GM06990 (cell line): ENCODE results near the gene AHCYL2.
"Not testable (repeated sequence)": the region's sequence is repeated elsewhere in the genome, so short reads cannot be mapped to it uniquely, and the experiment has no call there.

Experiments used
- DNase-seq: peaks from one replicate; pipeline ENCODE4 v3.0.0-alpha.2; 2011; ENCODE audit not compliant: insufficient read length; ENCODE audit errors: extremely low read depth
- H3K27me3 ChIP-seq: replicated peaks from 2 replicates; pipeline ENCODE4 v1.6.0; 2011; ENCODE audit warnings: low read length; ENCODE audit not compliant: control insufficient read depth, insufficient read depth
- H3K36me3 ChIP-seq: 2 replicates; pipeline ENCODE4 v1.5.1; 2011; ENCODE audit warnings: low read length; ENCODE audit not compliant: control insufficient read depth, insufficient read depth
- H3K4me3 ChIP-seq: replicated peaks from 2 replicates; pipeline ENCODE4 v1.5.1; 2011; ENCODE audit warnings: low read depth, mild to moderate bottlenecking, control low read depth, low read length
- TF ChIP-seq, protein P1 (sequence below): IDR thresholded peaks from 2 replicates; pipeline ENCODE4 v1.5.1; 2011; ENCODE audit warnings: low read length, control low read depth, mild to moderate bottlenecking, inconsistent platforms; ENCODE audit not compliant: insufficient read depth, poor library complexity, severe bottlenecking

The AHCYL2 gene

DNA sequence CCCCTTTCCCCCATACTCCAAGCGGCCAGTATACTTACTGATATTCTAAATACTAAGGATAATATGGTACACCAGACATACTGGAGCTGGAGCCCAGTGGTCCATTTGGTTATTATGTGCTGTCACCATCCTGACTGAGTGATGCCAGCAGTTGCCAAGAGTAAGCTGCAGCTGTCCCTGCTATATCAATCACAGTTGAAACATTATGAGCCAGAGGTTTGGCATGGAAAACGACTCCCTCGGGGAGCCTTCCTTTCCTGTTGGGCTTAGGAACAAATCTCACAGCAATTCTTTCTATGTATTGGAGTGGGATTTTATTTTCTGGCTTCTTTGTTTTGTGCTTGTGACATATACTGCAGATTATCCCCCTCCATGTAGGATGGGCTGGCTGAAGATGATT is 242.0 kb downstream of the AHCYL2 start:
- Histone ChIP-seq H3K36me3 (peaks cover 1% of the 10 kb centered on the region), H3K4me3 (no peak overlapping the region), H3K27me3 (no peaks in the 10 kb centered on the region)
- no peak for DNase-seq
- TF ChIP-seq, protein P1, sequence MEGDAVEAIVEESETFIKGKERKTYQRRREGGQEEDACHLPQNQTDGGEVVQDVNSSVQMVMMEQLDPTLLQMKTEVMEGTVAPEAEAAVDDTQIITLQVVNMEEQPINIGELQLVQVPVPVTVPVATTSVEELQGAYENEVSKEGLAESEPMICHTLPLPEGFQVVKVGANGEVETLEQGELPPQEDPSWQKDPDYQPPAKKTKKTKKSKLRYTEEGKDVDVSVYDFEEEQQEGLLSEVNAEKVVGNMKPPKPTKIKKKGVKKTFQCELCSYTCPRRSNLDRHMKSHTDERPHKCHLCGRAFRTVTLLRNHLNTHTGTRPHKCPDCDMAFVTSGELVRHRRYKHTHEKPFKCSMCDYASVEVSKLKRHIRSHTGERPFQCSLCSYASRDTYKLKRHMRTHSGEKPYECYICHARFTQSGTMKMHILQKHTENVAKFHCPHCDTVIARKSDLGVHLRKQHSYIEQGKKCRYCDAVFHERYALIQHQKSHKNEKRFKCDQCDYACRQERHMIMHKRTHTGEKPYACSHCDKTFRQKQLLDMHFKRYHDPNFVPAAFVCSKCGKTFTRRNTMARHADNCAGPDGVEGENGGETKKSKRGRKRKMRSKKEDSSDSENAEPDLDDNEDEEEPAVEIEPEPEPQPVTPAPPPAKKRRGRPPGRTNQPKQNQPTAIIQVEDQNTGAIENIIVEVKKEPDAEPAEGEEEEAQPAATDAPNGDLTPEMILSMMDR = no peak

DNA sequence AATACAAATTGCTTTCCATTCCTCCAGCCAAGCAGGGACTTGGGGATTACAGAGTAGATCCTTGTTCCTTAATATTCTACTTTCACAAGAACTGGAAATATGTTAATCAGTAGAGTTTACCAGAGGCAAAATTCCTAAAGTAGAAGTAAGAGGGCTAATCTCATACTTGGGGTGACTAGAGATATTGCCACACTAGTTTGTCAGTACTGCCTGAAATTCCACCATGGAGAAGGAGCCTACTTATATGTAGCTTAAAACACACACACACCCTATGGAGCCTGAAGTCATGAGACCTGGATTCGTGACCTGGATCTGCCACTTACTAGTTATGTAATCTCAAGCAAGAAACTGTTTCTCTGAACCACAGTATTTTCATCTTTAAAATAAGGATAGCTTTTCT is 243.3 kb downstream of the AHCYL2 start:
- TF ChIP-seq, protein P1 = no peak
- Histone ChIP-seq H3K36me3 (peaks cover 1% of the 10 kb centered on the region), H3K27me3 (no peaks in the 10 kb centered on the region), H3K4me3 (no peak overlapping the region)
- no peak for DNase-seq

- Histone ChIP-seq H3K36me3 (peaks cover 1% of the 10 kb centered on the region), H3K4me3 (no peak overlapping the region), H3K27me3 (no peaks in the 10 kb centered on the region)
- DNase-seq = peak; percentile 44
- TF ChIP-seq, protein P1 = no peak
Observed at GRCh38 chr7:129468547-129468946, 243.7 kb downstream of the AHCYL2 start.

DNA sequence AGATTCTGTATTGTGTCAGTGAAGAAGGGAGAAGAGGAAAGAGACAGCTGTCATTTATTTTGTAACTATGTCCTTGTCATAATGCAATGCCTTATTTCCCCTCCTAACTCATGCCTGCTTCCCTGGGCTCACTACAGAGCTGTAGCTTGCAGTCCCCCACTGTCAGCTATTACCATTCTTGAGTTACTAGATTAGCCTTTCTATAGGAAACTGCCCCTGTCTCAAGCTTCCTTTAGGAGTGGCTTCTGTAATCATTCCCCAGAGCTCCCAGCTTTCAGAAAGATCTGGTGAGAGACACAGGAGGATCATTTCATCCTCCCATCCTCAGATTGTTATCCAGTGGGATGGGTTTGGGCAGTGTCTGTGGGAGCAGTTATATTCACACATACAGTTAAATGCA is 245.1 kb downstream of the AHCYL2 start:
- Histone ChIP-seq H3K4me3 (no peak overlapping the region), H3K27me3 (no peaks in the 10 kb centered on the region), H3K36me3 (peaks cover 1% of the 10 kb centered on the region; the same call in 1 of the 2 replicates)
- DNase-seq = no peak
- TF ChIP-seq, protein P1 = no peak

DNA sequence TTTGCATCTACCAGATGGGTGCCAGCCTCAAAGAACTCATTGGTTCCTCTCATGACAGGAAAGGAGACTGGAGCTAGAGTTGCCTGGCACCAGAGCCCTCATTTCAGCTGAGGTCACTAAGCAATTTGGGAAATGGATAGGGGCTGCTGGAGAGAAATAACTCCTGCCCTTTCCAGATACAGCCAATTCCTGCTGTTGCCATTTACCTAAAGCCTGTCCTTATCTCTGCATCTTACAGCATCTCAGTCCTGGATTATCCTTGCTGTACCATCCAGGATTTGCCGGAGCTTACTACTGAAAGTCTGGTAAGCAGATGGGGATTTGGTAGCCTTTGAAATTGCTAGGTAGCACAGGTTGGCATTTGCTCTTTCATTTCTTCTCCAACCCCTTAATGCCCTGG is 245.6 kb downstream of the AHCYL2 start:
- Histone ChIP-seq H3K27me3 (no peaks in the 10 kb centered on the region), H3K4me3 (no peak overlapping the region), H3K36me3 (peaks cover 1% of the 10 kb centered on the region; the same call in 1 of the 2 replicates)
- no peak for DNase-seq
- TF ChIP-seq, protein P1 = no peak

DNA sequence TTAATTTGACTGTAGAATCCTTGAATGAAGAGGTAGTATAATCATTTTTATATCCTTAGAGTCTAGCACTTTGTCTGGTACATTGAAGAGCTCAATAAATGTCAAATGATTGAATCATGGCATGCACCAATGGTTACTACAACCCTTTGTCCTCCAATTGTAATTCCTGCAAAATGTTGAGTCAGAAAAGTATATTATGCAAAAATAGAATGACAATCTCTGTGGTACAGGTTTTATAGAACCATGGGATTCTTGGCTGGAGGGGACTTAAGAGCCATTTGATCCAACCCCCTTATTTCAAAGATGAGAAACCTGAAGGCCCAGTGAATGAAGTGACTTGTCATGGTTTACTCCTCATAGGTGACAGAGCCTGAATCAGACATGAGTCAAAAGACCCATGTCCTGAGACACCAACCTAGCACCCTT is 246.6 kb downstream of the AHCYL2 start:
- no peaks in the 10 kb centered on the region; the same call in 1 of the 2 replicates for H3K36me3 ChIP-seq
- H3K27me3 ChIP-seq = no peaks in the 10 kb centered on the region
- TF ChIP-seq, protein P1 = no peak
- DNase-seq = no peak
- H3K4me3 ChIP-seq = no peak overlapping the region

- not testable (repeated sequence) for H3K36me3 ChIP-seq
Observed at GRCh38 chr7:129475931-129476330, 251.1 kb downstream of the AHCYL2 start.

GRCh38 chr7:129476398-129476797 is 251.6 kb downstream of the AHCYL2 start:
- H3K4me3 ChIP-seq, H3K36me3 ChIP-seq, H3K27me3 ChIP-seq, DNase-seq: not testable (repeated sequence)

More at GRCh38 chr7:129475931-129476330, 251.1 kb downstream of the AHCYL2 start:
- not testable (repeated sequence) for DNase-seq, H3K4me3 ChIP-seq, H3K27me3 ChIP-seq
